OCI-LY7 (cell line): ENCODE data around the gene PDZRN3.

Source experiments
- EZH2phosphoT487 ChIP-seq: fragments of 200-600 bp; sonication (generic); IDR thresholded peaks from 2 replicates; pipeline ENCODE4 v1.6.1; 2018; ENCODE audit warnings: low read depth, borderline replicate concordance, mild to moderate bottlenecking, mixed run types, antibody characterized with exemption, low read length, moderate library complexity, mixed read lengths
- TF ChIP-seq, protein P1 (sequence below): fragments of 200-600 bp; sonication (generic); conservative IDR thresholded peaks from 2 replicates; pipeline ENCODE4 v1.5.1; 2014; ENCODE audit warnings: mild to moderate bottlenecking, antibody characterized with exemption, low read length, moderate library complexity, mixed read lengths

DNA sequence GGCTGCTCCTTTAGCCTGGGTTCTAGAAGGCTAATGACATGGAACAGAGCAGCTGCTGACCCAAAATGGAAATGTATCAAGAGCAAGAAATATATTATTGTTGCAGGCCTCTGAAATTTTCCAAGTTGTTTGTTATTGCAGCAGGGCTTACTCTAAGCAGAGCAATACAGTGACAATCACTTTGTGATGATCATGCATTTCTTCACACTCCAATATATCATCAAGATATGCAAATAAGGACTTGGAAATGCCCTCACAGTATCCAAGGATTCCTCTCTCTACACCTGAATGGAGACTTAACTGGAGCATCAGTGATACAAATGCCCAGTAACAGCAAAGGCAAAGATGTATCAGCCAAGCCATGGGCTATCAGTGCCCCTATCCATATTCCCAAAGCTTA, 89.6 kb downstream of the PDZRN3 start:
- TF ChIP-seq, protein P1, sequence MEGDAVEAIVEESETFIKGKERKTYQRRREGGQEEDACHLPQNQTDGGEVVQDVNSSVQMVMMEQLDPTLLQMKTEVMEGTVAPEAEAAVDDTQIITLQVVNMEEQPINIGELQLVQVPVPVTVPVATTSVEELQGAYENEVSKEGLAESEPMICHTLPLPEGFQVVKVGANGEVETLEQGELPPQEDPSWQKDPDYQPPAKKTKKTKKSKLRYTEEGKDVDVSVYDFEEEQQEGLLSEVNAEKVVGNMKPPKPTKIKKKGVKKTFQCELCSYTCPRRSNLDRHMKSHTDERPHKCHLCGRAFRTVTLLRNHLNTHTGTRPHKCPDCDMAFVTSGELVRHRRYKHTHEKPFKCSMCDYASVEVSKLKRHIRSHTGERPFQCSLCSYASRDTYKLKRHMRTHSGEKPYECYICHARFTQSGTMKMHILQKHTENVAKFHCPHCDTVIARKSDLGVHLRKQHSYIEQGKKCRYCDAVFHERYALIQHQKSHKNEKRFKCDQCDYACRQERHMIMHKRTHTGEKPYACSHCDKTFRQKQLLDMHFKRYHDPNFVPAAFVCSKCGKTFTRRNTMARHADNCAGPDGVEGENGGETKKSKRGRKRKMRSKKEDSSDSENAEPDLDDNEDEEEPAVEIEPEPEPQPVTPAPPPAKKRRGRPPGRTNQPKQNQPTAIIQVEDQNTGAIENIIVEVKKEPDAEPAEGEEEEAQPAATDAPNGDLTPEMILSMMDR = no peak
- no peak for TF ChIP-seq EZH2phosphoT487
